Breast epithelium (tissue), 3 donors: ENCODE results near the gene METRNL.

Source experiments
- CTCF ChIP-seq, 3 donors: fragments of 450-650 bp; IDR thresholded peaks; one replicate each; pipeline ENCODE4 v1.5.1; 2016 to 2017; ENCODE audit warnings: antibody characterized with exemption in 3 of 3, mild to moderate bottlenecking in 3 of 3, moderate library complexity in 3 of 3
- POLR2AphosphoS5 ChIP-seq, 3 donors: sonication (generic); formaldehyde crosslinking; IDR thresholded peaks; one replicate each; pipeline ENCODE4 v1.6.1; 2017; ENCODE audit warnings: antibody characterized with exemption in 3 of 3

- TF ChIP-seq POLR2AphosphoS5 (IDR thresholded peaks at IDR 0.05) (no peak), CTCF (IDR thresholded peaks at IDR 0.05) (no peak)
Measured at GRCh38 chr17:83108709-83109108, 29.3 kb downstream of the METRNL start.
